GM12874 (cell line): ENCODE measurements around the gene CMTM1.

ENCODE experiments used
- CTCF ChIP-seq: IDR thresholded peaks from 2 replicates; pipeline ENCODE4 v1.5.1; 2011; ENCODE audit warnings: low read depth, mild to moderate bottlenecking, control low read depth, low read length, moderate library complexity; ENCODE audit not compliant: insufficient read depth

CMTM1 gene

GRCh38 chr16:66617010-66617434 is 50.8 kb downstream of the CMTM1 start:
- no peak for TF ChIP-seq CTCF

GRCh38 chr16:66617728-66618127 is 51.5 kb downstream of the CMTM1 start:
- no peak for TF ChIP-seq CTCF

- TF ChIP-seq CTCF: no peak
Observed at GRCh38 chr16:66618588-66619375, 52.5 kb downstream of the CMTM1 start.

- no peak for TF ChIP-seq CTCF
Observed at GRCh38 chr16:66619534-66620428, 53.5 kb downstream of the CMTM1 start.

- TF ChIP-seq CTCF: no peak
Observed at GRCh38 chr16:66620429-66620795, 54.2 kb downstream of the CMTM1 start.

- no peak for TF ChIP-seq CTCF
Observed at GRCh38 chr16:66621973-66622372, 55.7 kb downstream of the CMTM1 start.

- no peak for TF ChIP-seq CTCF
Observed at GRCh38 chr16:66622863-66623262, 56.6 kb downstream of the CMTM1 start.
